Keratinocyte (primary cell): Measurements from ENCODE around the gene ETV3. TPM values are rescaled to one million over a fixed set of nuclear protein-coding genes. Genes with fewer than 3 reads are reported as not detected.

Experiments used
- DNase-seq: peaks from one replicate; pipeline ENCODE4 v3.0.0-alpha.2; 2011; ENCODE audit warnings: low read depth, missing footprints, low spot score
- FAIRE-seq: peaks from 2 replicates; lab custom pipeline; 2011; peaks lifted over from hg19 to GRCh38; lab: Jason Lieb, UNC
- H2AFZ ChIP-seq: 2 replicates; pipeline ENCODE4 v1.6.0; 2012; ENCODE audit warnings: low read length, control low read depth, inconsistent platforms; ENCODE audit not compliant: control insufficient read depth
- H3K27ac ChIP-seq: 2 replicates; pipeline ENCODE4 v1.5.1; 2011; ENCODE audit warnings: low read length; ENCODE audit not compliant: control insufficient read depth, insufficient read depth
- H3K27me3 ChIP-seq: 3 replicates; pipeline ENCODE4 v1.6.0; 2011; ENCODE audit warnings: low read length; ENCODE audit not compliant: control insufficient read depth, insufficient read depth; ENCODE audit errors: extremely low read depth
- H3K36me3 ChIP-seq, 2 experiments: 2 replicates in 1 of 2; 3 replicates in 1 of 2; pipeline ENCODE4 v1.5.1; 2011; ENCODE audit warnings: low read length in 2 of 2, mild to moderate bottlenecking in 1 of 2; ENCODE audit not compliant: control insufficient read depth in 2 of 2, insufficient read depth in 2 of 2; ENCODE audit errors: extremely low read depth in 1 of 2
- H3K4me1 ChIP-seq: 3 replicates; pipeline ENCODE4 v1.5.1; 2011; ENCODE audit warnings: low read length; ENCODE audit not compliant: control insufficient read depth, insufficient read depth; ENCODE audit errors: extremely low read depth
- H3K4me2 ChIP-seq: 3 replicates; pipeline ENCODE4 v1.6.0; 2011; ENCODE audit warnings: low read depth, low read length; ENCODE audit not compliant: control insufficient read depth, insufficient read depth; ENCODE audit errors: extremely low read depth
- H3K4me3 ChIP-seq, 3 experiments: fragments of 200-600 bp in 1 of 3; sonication (generic) in 1 of 3; 2 replicates in 2 of 3; 3 replicates in 1 of 3; pipeline ENCODE4 v1.5.1; 2011 to 2016; ENCODE audit warnings: low read length in 3 of 3, mild to moderate bottlenecking in 3 of 3, control low read depth in 2 of 3, inconsistent platforms in 1 of 3, low read depth in 1 of 3, mixed read lengths in 1 of 3, mixed run types in 1 of 3, moderate library complexity in 1 of 3; ENCODE audit not compliant: control insufficient read depth in 2 of 3, insufficient read depth in 2 of 3; ENCODE audit errors: extremely low read depth in 1 of 3
- H3K79me2 ChIP-seq: 2 replicates; pipeline ENCODE4 v1.6.0; 2012; ENCODE audit warnings: low read length; ENCODE audit not compliant: control insufficient read depth, insufficient read depth
- H3K9ac ChIP-seq: 3 replicates; pipeline ENCODE4 v1.6.0; 2011; ENCODE audit warnings: low read length; ENCODE audit not compliant: control insufficient read depth, insufficient read depth; ENCODE audit errors: extremely low read depth
- H3K9me1 ChIP-seq: 3 replicates; pipeline ENCODE4 v1.6.0; 2011; ENCODE audit warnings: low read length; ENCODE audit not compliant: control insufficient read depth, insufficient read depth; ENCODE audit errors: extremely low read depth
- H3K9me3 ChIP-seq: 2 replicates; pipeline ENCODE4 v1.5.1; 2012; ENCODE audit warnings: low read depth, low read length; ENCODE audit not compliant: control insufficient read depth
- H4K20me1 ChIP-seq: 3 replicates; pipeline ENCODE4 v1.6.0; 2011; ENCODE audit warnings: low read length; ENCODE audit not compliant: control insufficient read depth, insufficient read depth; ENCODE audit errors: extremely low read depth
- CTCF ChIP-seq, 3 experiments: IDR thresholded peaks in 1 of 3; conservative IDR thresholded peaks in 1 of 3; optimal IDR thresholded peaks in 1 of 3; 2 replicates in 2 of 3; 3 replicates in 1 of 3; pipeline versions ENCODE3 to v1.5.1; 2011; ENCODE audit warnings: low read length in 3 of 3, mild to moderate bottlenecking in 3 of 3, moderate library complexity in 2 of 3, control low read depth in 1 of 3, inconsistent platforms in 1 of 3; ENCODE audit not compliant: insufficient read depth in 2 of 3; ENCODE audit errors: extremely low read depth in 1 of 3
- EZH2 ChIP-seq: IDR thresholded peaks from one replicate; pipeline ENCODE4 v1.6.1; 2012; ENCODE audit warnings: inconsistent platforms, mild to moderate bottlenecking, low read length, moderate library complexity
- dilution Hi-C: fragments of 300-500 bp; cut with MboI; formaldehyde crosslinking; loops from one replicate; pipeline ENCODE4 v1.7.0; 2020; ENCODE audit warnings: low sequenced_read_pairs; ENCODE audit not compliant: extremely low pct_ligation_motif_present
- polyA plus RNA-seq, 5 experiments: library from polyadenylated mRNA; depleted of rRNA in 3 of 5; stranded (reverse) in 3 of 5; stranded (forward) in 1 of 5; unstranded in 1 of 5; fragments of >200 nt; gene quantifications; 1 replicate in 1 of 5; 2 replicates in 3 of 5; 3 replicates in 1 of 5; pipeline versions ENCODE4 v1.2.1 to v1.2.3, GENCODE V29; 2011 to 2012; ENCODE audit warnings: missing spikeins in 2 of 5, low read depth in 1 of 5, low replicate concordance in 1 of 5

Gene ETV3
- polyA plus RNA-seq, 1 donor (not counting 4 experiments of a cell fraction or from before 2014, with no cell fraction given): 22.3 TPM

GRCh38 chr1:157132616-157133167, 5.5 kb downstream of the ETV3 start:
- no peak for TF ChIP-seq EZH2
- no peak for TF ChIP-seq CTCF (optimal IDR thresholded peaks at IDR 0.05 in 1 of 3, IDR thresholded peaks at IDR 0.05 in 1 of 3, conservative IDR thresholded peaks at IDR 0.05 in 1 of 3; ENCODE audit: extremely low read depth in 1 of 3, insufficient read depth in 2 of 3, low read length in 3 of 3)
- Histone ChIP-seq H3K27me3 (no peaks in the 10 kb centered on the region), H3K27ac (no peak overlapping the region), H3K4me1 (peaks cover 46% of the 10 kb centered on the region), H3K4me3 (no peak overlapping the region), H3K9me3 (no peaks in the 10 kb centered on the region), H3K9me1 (no peaks in the 10 kb centered on the region), H4K20me1 (no peaks in the 10 kb centered on the region), H3K79me2 (peaks cover 50% of the 10 kb centered on the region), H3K9ac (no peak overlapping the region), H3K36me3 (peaks cover 18 to 32% of the 10 kb centered on the region in 2 experiments), H2AFZ (no peak overlapping the region), H3K4me2 (peak overlapping the region; percentile 13)
- FAIRE-seq (no peak), DNase-seq (peak; percentile 36)
- dilution Hi-C loops: no loop called here

GRCh38 chr1:157132111-157132510, 6.1 kb downstream of the ETV3 start:
- Histone ChIP-seq H3K9ac (no peak overlapping the region), H2AFZ (no peak overlapping the region), H3K9me3 (no peaks in the 10 kb centered on the region), H4K20me1 (no peaks in the 10 kb centered on the region), H3K27me3 (no peaks in the 10 kb centered on the region), H3K4me2 (peak overlapping the region; percentile 13), H3K79me2 (peaks cover 44% of the 10 kb centered on the region), H3K27ac (no peak overlapping the region), H3K4me1 (peaks cover 46% of the 10 kb centered on the region), H3K4me3 (no peak overlapping the region), H3K36me3 (peaks cover 18 to 36% of the 10 kb centered on the region in 2 experiments), H3K9me1 (no peaks in the 10 kb centered on the region)
- TF ChIP-seq CTCF (optimal IDR thresholded peaks at IDR 0.05 in 1 of 3, IDR thresholded peaks at IDR 0.05 in 1 of 3, conservative IDR thresholded peaks at IDR 0.05 in 1 of 3; ENCODE audit: extremely low read depth in 1 of 3, insufficient read depth in 2 of 3, low read length in 3 of 3) (no peak), EZH2 (no peak)
- FAIRE-seq (no peak), DNase-seq (no peak)
- dilution Hi-C loops: no loop called here
